ENCODE data around the gene PIK3C3. TPM values are rescaled to one million over a fixed set of nuclear protein-coding genes. Genes with fewer than 3 reads are reported as not detected.

PIK3C3 gene
- total RNA-seq, 6 donors from 2014 or later = 26.5 to 78.6 (median 44.9) TPM

- H3K4me3 ChIP-seq = no peak overlapping the region
- H3K9me3 ChIP-seq = no peaks in the 10 kb centered on the region
- peaks cover 0 to 10% (median 4%) of the 10 kb centered on the region in 4 donors for H3K4me1 ChIP-seq
- H3K27ac ChIP-seq = no peak overlapping the region
- peaks cover 4 to 52% (median 7%) of the 10 kb centered on the region in 4 donors for H3K36me3 ChIP-seq
- no peaks in the 10 kb centered on the region for H3K27me3 ChIP-seq
- TF ChIP-seq POLR2AphosphoS5 (IDR thresholded peaks at IDR 0.05) = no peak
- TF ChIP-seq CTCF (IDR thresholded peaks at IDR 0.05) = no peak
- no peak for TF ChIP-seq POLR2A (IDR thresholded peaks at IDR 0.05)
- TF ChIP-seq EP300 (IDR thresholded peaks at IDR 0.05) = no peak
- DNase-seq (no peak), ATAC-seq (ENCODE audit: low FRiP score in 2 of 2) (no peak)
- WGBS, 2 donors = 92 to 100% methylated on average over 1 of the region's 1 CpG
These were observed 14.8 kb downstream of the PIK3C3 start for GRCh38 chr18:41969881-41970280.

- peaks cover 0 to 10% (median 5%) of the 10 kb centered on the region in 4 donors for H3K4me1 ChIP-seq
- no peak for ATAC-seq (ENCODE audit: low FRiP score in 2 of 2)
- TF ChIP-seq POLR2A (IDR thresholded peaks at IDR 0.05) (no peak), CTCF (IDR thresholded peaks at IDR 0.05) (no peak), POLR2AphosphoS5 (IDR thresholded peaks at IDR 0.05) (no peak), EP300 (IDR thresholded peaks at IDR 0.05) (no peak)
- WGBS, 2 donors = 56% methylated on average over 3 of the region's 3 CpGs
- H3K27me3 ChIP-seq = no peaks in the 10 kb centered on the region
- H3K36me3 ChIP-seq = peaks cover under 1 to 47% (median 5%) of the 10 kb centered on the region in 4 donors
- no peak overlapping the region for H3K27ac ChIP-seq
- DNase-seq = no peak
- no peaks in the 10 kb centered on the region for H3K9me3 ChIP-seq
- H3K4me3 ChIP-seq = no peak overlapping the region
These were observed 17.3 kb downstream of the PIK3C3 start for GRCh38 chr18:41972067-41972925.

- ATAC-seq (ENCODE audit: low FRiP score in 2 of 2) (no peak), DNase-seq (no peak)
- WGBS, 2 donors = 81 to 83% methylated on average over 2 of the region's 2 CpGs
- Histone ChIP-seq H3K9me3 (no peaks in the 10 kb centered on the region), H3K4me1 (peaks cover 0 to 7% (median 3%) of the 10 kb centered on the region in 4 donors), H3K4me3 (no peak overlapping the region), H3K27me3 (no peaks in the 10 kb centered on the region), H3K36me3 (peaks cover 0 to 43% (median 3%) of the 10 kb centered on the region in 4 donors), H3K27ac (no peak overlapping the region)
- TF ChIP-seq POLR2AphosphoS5 (IDR thresholded peaks at IDR 0.05) (no peak), POLR2A (IDR thresholded peaks at IDR 0.05) (no peak), EP300 (IDR thresholded peaks at IDR 0.05) (no peak), CTCF (IDR thresholded peaks at IDR 0.05) (no peak)
These were observed 18.9 kb downstream of the PIK3C3 start for GRCh38 chr18:41973983-41974382.

- ATAC-seq (ENCODE audit: low FRiP score in 2 of 2) = no peak
- DNase-seq = no peak
- Histone ChIP-seq H3K4me3 (no peak overlapping the region), H3K4me1 (peaks cover 0 to 7% (median 3%) of the 10 kb centered on the region in 4 donors), H3K9me3 (no peaks in the 10 kb centered on the region), H3K36me3 (peaks cover 0 to 35% (median 3%) of the 10 kb centered on the region in 4 donors), H3K27ac (no peak overlapping the region), H3K27me3 (no peaks in the 10 kb centered on the region)
- WGBS, 2 donors = 62 to 72% methylated on average over 1 of the region's 1 CpG
- no peak for TF ChIP-seq POLR2AphosphoS5 (IDR thresholded peaks at IDR 0.05)
- no peak for TF ChIP-seq POLR2A (IDR thresholded peaks at IDR 0.05)
- TF ChIP-seq CTCF (IDR thresholded peaks at IDR 0.05) = no peak
- TF ChIP-seq EP300 (IDR thresholded peaks at IDR 0.05) = no peak
These were observed 19.8 kb downstream of the PIK3C3 start for GRCh38 chr18:41974796-41975201.

Data from upper lobe of left lung (tissue), 6 donors.